ENCODE results near the gene ATP11C. TPM values are rescaled to one million over a fixed set of nuclear protein-coding genes. Genes with fewer than 3 reads are reported as not detected.

The ATP11C gene
- total and polyA plus RNA-seq, 3 experiments from 2014 or later = 7.3 to 17.0 (median 15.7) TPM

DNA sequence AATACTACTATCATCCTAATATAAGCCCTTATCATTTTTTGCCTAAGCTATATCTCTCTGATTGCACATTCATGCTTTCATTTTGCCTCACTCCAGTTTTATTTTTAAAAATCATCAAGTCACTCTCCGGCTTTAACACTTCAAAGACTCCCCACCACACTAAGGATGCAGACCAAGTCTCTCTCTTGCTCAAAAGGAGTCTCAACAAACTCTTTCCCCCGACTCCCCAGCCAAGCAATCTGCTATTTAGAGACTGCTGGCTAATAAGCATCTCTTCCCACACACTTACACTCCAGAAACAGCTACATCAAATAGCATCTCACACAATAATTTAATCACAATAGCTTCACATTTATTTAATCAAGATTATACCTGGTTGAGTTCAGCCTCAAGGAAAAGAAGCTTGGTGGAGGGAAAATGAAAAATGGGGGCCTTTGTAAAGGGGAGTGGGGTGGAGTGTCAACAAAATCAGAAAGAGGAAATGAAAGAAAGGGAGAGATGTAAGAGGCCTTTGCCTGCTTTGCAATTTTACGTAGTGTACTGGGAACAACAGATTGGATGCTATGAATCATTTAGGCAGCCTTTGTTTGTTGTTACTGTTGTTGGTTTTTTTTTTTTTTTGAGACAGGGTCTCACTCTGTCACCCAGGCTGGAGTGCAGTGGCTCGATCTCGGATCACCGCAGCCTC lies 120.8 kb downstream of the ATP11C start:
- H3K9me3 ChIP-seq (ENCODE audit: low read length) = no peaks in the 10 kb centered on the region
- no peaks in the 10 kb centered on the region for H3K36me3 ChIP-seq (ENCODE audit: insufficient read depth, low read length)
- H3K27ac ChIP-seq (ENCODE audit: low read depth, low read length) = no peak overlapping the region
- Mint-ChIP-seq H3K9me3 (peaks cover 0 to 3% (median 0%) of the 10 kb centered on the region in 5 donors), H3K4me1 (peaks cover 11 to 20% (median 16%) of the 10 kb centered on the region in 3 donors), H3K4me3 (no peak overlapping the region), H3K27me3 (peaks cover 0 to 2% of the 10 kb centered on the region in 2 donors), H3K27ac (peak overlapping the region in 2 of 8 donors; percentile 36 to 58), H3K36me3 (peaks cover 8 to 58% (median 12%) of the 10 kb centered on the region in 3 donors)
- peaks cover 6% of the 10 kb centered on the region for H3K4me1 ChIP-seq (ENCODE audit: insufficient read depth, low read length)
- no peak overlapping the region for H3K4me3 ChIP-seq (ENCODE audit: low read length)
- no peak for DNase-seq
- POLR2A ChIA-PET = no interaction called here
- no peaks in the 10 kb centered on the region for H3K27me3 ChIP-seq (ENCODE audit: insufficient read depth, low read length, poor library complexity, severe bottlenecking)
- CTCF ChIA-PET = no interaction called here

DNA sequence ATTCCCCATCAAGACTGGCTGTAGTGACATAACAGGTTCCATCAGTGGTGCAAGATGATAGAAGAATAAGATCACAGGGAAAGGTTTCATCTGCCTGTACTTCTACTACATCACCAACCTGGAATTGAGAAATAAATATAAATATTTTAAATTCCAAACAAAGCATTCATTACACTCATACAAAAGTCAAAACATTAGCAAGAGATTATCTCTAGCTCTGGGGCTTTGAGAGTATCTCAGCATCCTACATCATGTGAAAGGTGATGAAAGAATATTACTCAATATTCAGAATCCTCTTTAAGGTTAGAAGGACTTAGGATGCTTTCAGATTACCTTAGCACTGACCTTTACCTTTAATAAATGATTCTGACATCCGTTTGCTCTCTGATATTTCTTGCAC lies 128.4 kb downstream of the ATP11C start:
- Histone ChIP-seq H3K4me1 (ENCODE audit: insufficient read depth, low read length) (no peaks in the 10 kb centered on the region), H3K36me3 (ENCODE audit: insufficient read depth, low read length) (no peaks in the 10 kb centered on the region), H3K9me3 (ENCODE audit: low read length) (no peaks in the 10 kb centered on the region), H3K4me3 (ENCODE audit: low read length) (no peak overlapping the region), H3K27me3 (ENCODE audit: insufficient read depth, low read length, poor library complexity, severe bottlenecking) (no peaks in the 10 kb centered on the region), H3K27ac (ENCODE audit: low read depth, low read length) (no peak overlapping the region)
- Mint-ChIP-seq H3K9me3 (peaks cover 0 to 3% (median 0%) of the 10 kb centered on the region in 5 donors), H3K4me1 (no peaks in the 10 kb centered on the region), H3K27ac (no peak overlapping the region), H3K27me3 (peaks cover 0 to 3% of the 10 kb centered on the region in 2 donors), H3K36me3 (peaks cover 11 to 62% (median 13%) of the 10 kb centered on the region in 3 donors), H3K4me3 (no peak overlapping the region)
- POLR2A ChIA-PET = no interaction called here
- CTCF ChIA-PET = no interaction called here
- DNase-seq = no peak

DNA sequence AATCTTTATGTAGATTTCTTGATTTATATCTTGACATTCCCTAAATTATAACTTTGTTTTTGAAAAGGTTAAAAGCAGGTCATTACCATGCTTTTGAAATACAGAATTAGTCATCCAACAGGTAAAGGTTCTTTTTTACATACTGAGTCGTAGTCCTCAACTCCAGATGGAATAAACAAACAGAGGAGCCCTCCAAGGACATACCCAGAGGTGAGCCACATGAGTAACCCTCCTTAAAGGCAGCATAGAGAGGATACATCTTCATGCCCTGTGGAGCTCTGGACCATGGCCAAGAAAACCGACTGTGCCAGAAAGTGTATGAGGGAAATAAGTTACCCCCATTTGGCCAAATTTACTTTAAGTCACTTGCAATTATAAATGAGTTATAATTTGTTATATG lies 129.6 kb downstream of the ATP11C start:
- no peak overlapping the region for H3K4me3 Mint-ChIP-seq
- ChIA-PET POLR2A (no interaction called here), CTCF (no interaction called here)

DNA sequence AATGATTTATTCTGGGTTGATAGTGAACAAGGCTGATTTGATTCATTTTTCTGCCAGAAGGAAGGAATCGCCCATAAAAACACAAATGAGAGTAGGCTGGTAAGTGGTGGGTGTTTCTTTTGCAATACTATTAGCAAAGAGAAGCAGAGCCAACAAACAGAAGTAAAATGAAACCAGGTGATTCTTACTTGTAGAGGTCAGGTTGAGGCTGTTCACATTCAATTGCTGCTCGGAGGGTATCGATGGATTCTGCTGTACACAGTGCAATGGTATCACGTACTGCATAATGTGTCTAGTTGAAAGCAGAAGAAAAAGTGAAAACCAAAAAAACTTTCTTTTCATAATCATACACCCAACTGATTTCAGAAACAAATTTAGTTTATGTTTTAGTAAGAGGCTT lies 130.8 kb downstream of the ATP11C start:
- Histone ChIP-seq H3K27me3 (ENCODE audit: insufficient read depth, low read length, poor library complexity, severe bottlenecking) (no peaks in the 10 kb centered on the region), H3K9me3 (ENCODE audit: low read length) (no peaks in the 10 kb centered on the region), H3K27ac (ENCODE audit: low read depth, low read length) (no peak overlapping the region), H3K4me1 (ENCODE audit: insufficient read depth, low read length) (no peaks in the 10 kb centered on the region), H3K4me3 (ENCODE audit: low read length) (no peak overlapping the region), H3K36me3 (ENCODE audit: insufficient read depth, low read length) (no peaks in the 10 kb centered on the region)
- Mint-ChIP-seq H3K27ac (no peak overlapping the region), H3K36me3 (peaks cover 4 to 67% (median 5%) of the 10 kb centered on the region in 3 donors), H3K4me3 (no peak overlapping the region), H3K9me3 (no peaks in the 10 kb centered on the region), H3K27me3 (peaks cover 0 to 1% of the 10 kb centered on the region in 2 donors), H3K4me1 (no peaks in the 10 kb centered on the region)
- POLR2A ChIA-PET = no interaction called here
- no peak for DNase-seq
- CTCF ChIA-PET = no interaction called here

More for the DNA sequence above, 129.6 kb downstream of the ATP11C start:
- Mint-ChIP-seq H3K9me3 (peaks cover 0 to 2% (median 0%) of the 10 kb centered on the region in 5 donors), H3K27me3 (peaks cover 0 to 1% of the 10 kb centered on the region in 2 donors), H3K4me1 (no peaks in the 10 kb centered on the region), H3K36me3 (peaks cover 8 to 65% (median 9%) of the 10 kb centered on the region in 3 donors), H3K27ac (no peak overlapping the region)
- Histone ChIP-seq H3K4me3 (ENCODE audit: low read length) (no peak overlapping the region), H3K9me3 (ENCODE audit: low read length) (no peaks in the 10 kb centered on the region), H3K27ac (ENCODE audit: low read depth, low read length) (no peak overlapping the region), H3K36me3 (ENCODE audit: insufficient read depth, low read length) (no peaks in the 10 kb centered on the region), H3K27me3 (ENCODE audit: insufficient read depth, low read length, poor library complexity, severe bottlenecking) (no peaks in the 10 kb centered on the region), H3K4me1 (ENCODE audit: insufficient read depth, low read length) (no peaks in the 10 kb centered on the region)
- no peak for DNase-seq

DNA sequence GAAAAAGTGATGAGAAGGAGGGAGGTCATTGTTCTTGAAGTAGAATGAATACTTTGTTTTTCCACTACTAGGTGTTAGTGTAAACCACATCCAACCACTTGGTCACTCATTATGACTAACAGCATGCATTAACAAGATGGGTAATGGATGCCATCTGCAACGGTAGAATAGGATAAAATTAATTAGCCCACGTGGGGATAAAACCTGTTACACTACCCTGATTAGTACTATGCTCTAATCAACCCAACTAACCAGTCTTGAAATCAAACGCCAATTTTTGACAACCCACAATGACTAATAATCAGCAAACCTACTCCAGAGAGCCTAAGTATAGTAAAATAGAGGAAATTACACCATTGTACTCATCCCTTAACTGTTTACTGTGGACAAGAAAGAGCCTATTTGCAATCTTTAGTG lies 131.4 kb downstream of the ATP11C start:
- Histone ChIP-seq H3K9me3 (ENCODE audit: low read length) (no peaks in the 10 kb centered on the region), H3K27ac (ENCODE audit: low read depth, low read length) (no peak overlapping the region), H3K4me3 (ENCODE audit: low read length) (no peak overlapping the region), H3K36me3 (ENCODE audit: insufficient read depth, low read length) (no peaks in the 10 kb centered on the region), H3K4me1 (ENCODE audit: insufficient read depth, low read length) (no peaks in the 10 kb centered on the region), H3K27me3 (ENCODE audit: insufficient read depth, low read length, poor library complexity, severe bottlenecking) (no peaks in the 10 kb centered on the region)
- POLR2A ChIA-PET = no interaction called here
- no peak for DNase-seq
- Mint-ChIP-seq H3K27ac (no peak overlapping the region), H3K4me1 (no peaks in the 10 kb centered on the region), H3K27me3 (no peaks in the 10 kb centered on the region), H3K36me3 (peaks cover 4 to 65% (median 5%) of the 10 kb centered on the region in 3 donors), H3K4me3 (no peak overlapping the region), H3K9me3 (no peaks in the 10 kb centered on the region)
- CTCF ChIA-PET = no interaction called here

DNA sequence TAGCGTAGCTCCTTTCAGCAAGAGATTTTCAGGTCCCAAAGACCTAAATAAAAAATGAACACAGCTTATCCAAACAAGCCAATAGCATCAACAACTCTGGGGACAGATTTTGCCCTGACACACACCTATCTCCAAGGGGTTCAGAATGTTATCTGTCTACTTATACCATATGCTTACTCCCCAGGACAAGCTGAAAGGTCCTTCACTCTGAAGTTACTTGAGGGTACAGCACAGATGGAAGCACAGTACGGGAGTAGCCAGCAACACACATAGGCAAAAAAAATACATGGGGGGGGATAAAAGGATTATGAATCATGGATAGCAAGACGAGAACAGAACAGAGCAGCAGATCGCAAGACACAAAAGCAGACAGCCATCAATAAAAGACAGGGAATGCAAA lies 134.2 kb downstream of the ATP11C start:
- Mint-ChIP-seq H3K4me1 (peaks cover 12 to 18% (median 15%) of the 10 kb centered on the region in 3 donors), H3K9me3 (no peaks in the 10 kb centered on the region)
- POLR2A ChIA-PET = no interaction called here

DNA sequence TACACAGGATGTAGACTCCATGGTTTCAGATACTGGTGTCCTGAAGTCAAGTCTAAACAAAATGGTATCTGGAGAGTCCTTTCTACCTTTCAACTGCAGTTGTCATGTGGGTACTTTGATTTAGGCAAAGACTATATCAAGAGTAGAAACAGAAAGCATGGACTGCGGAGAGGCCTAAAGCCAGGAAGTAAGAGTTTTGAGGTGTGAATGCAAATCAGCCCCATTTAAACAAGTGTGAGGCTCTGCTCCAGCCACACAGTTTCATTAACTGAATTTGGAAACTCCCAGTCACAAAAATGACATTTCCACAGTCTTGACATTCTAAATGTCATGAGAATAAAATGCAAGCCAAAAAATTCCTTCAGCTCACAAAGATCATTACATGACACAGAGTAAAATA lies 137.7 kb downstream of the ATP11C start:
- Histone ChIP-seq H3K9me3 (ENCODE audit: low read length) (no peaks in the 10 kb centered on the region), H3K4me3 (ENCODE audit: low read length) (no peak overlapping the region), H3K36me3 (ENCODE audit: insufficient read depth, low read length) (no peaks in the 10 kb centered on the region), H3K27ac (ENCODE audit: low read depth, low read length) (no peak overlapping the region), H3K27me3 (ENCODE audit: insufficient read depth, low read length, poor library complexity, severe bottlenecking) (no peaks in the 10 kb centered on the region), H3K4me1 (ENCODE audit: insufficient read depth, low read length) (no peaks in the 10 kb centered on the region)
- peaks cover 12 to 18% (median 15%) of the 10 kb centered on the region in 3 donors for H3K4me1 Mint-ChIP-seq
- ChIA-PET POLR2A (no interaction called here), CTCF (no interaction called here)
- H3K27ac Mint-ChIP-seq = peak overlapping the region in 3 of 8 donors; percentile 21 to 70 (median 64)
- no peaks in the 10 kb centered on the region for H3K9me3 Mint-ChIP-seq
- no peak for DNase-seq
- peaks cover 0 to 52% (median 12%) of the 10 kb centered on the region in 3 donors for H3K36me3 Mint-ChIP-seq
- H3K27me3 Mint-ChIP-seq = peaks cover 0 to 5% of the 10 kb centered on the region in 2 donors
- no peak overlapping the region for H3K4me3 Mint-ChIP-seq

More for the DNA sequence above, 134.2 kb downstream of the ATP11C start:
- Mint-ChIP-seq H3K27ac (no peak overlapping the region), H3K27me3 (no peaks in the 10 kb centered on the region), H3K4me3 (no peak overlapping the region), H3K36me3 (peaks cover 4 to 73% (median 12%) of the 10 kb centered on the region in 3 donors)
- Histone ChIP-seq H3K4me3 (ENCODE audit: low read length) (no peak overlapping the region), H3K36me3 (ENCODE audit: insufficient read depth, low read length) (no peaks in the 10 kb centered on the region), H3K27me3 (ENCODE audit: insufficient read depth, low read length, poor library complexity, severe bottlenecking) (no peaks in the 10 kb centered on the region), H3K9me3 (ENCODE audit: low read length) (no peaks in the 10 kb centered on the region), H3K4me1 (ENCODE audit: insufficient read depth, low read length) (no peaks in the 10 kb centered on the region), H3K27ac (ENCODE audit: low read depth, low read length) (no peak overlapping the region)
- no peak for DNase-seq
- CTCF ChIA-PET = no interaction called here

DNA sequence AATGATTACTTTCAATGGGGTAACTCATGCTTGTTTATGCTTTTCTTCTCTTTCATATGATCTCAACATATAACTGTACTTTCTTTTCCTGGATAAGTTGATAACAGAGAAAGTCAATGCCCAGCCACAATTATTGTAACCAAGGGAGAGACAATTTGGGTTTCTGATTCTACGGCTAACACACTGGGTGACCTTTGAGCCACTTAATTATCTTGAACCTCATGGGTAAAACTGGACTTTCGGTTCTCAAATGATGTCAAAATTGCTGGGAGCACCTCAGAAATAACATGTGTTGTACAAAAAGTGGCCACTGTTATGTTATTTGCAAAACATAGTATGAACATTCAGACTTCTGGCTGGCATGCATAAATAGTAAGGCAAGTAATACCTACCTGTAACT lies 145.3 kb downstream of the ATP11C start:
- H3K27ac Mint-ChIP-seq = no peak overlapping the region
- Histone ChIP-seq H3K4me3 (ENCODE audit: low read length) (no peak overlapping the region), H3K9me3 (ENCODE audit: low read length) (no peaks in the 10 kb centered on the region), H3K27ac (ENCODE audit: low read depth, low read length) (no peak overlapping the region), H3K4me1 (ENCODE audit: insufficient read depth, low read length) (no peaks in the 10 kb centered on the region), H3K27me3 (ENCODE audit: insufficient read depth, low read length, poor library complexity, severe bottlenecking) (no peaks in the 10 kb centered on the region), H3K36me3 (ENCODE audit: insufficient read depth, low read length) (no peaks in the 10 kb centered on the region)
- peaks cover 0 to 55% (median 9%) of the 10 kb centered on the region in 3 donors for H3K36me3 Mint-ChIP-seq
- no peaks in the 10 kb centered on the region for H3K9me3 Mint-ChIP-seq
- DNase-seq = no peak
- CTCF ChIA-PET = no interaction called here
- H3K4me1 Mint-ChIP-seq = no peaks in the 10 kb centered on the region
- peaks cover 0 to 5% of the 10 kb centered on the region in 2 donors for H3K27me3 Mint-ChIP-seq
- POLR2A ChIA-PET = no interaction called here
- H3K4me3 Mint-ChIP-seq = no peak overlapping the region

All from CD8-positive, alpha-beta memory T cell (primary cell).